GM06990 (cell line): Measurements from ENCODE around the gene APOB.

Source experiments
- DNase-seq: peaks from one replicate; pipeline ENCODE4 v3.0.0-alpha.2; 2011; ENCODE audit not compliant: insufficient read length; ENCODE audit errors: extremely low read depth
- H3K27me3 ChIP-seq: replicated peaks from 2 replicates; pipeline ENCODE4 v1.6.0; 2011; ENCODE audit warnings: low read length; ENCODE audit not compliant: control insufficient read depth, insufficient read depth
- H3K36me3 ChIP-seq: 2 replicates; pipeline ENCODE4 v1.5.1; 2011; ENCODE audit warnings: low read length; ENCODE audit not compliant: control insufficient read depth, insufficient read depth
- H3K4me3 ChIP-seq: replicated peaks from 2 replicates; pipeline ENCODE4 v1.5.1; 2011; ENCODE audit warnings: low read depth, mild to moderate bottlenecking, control low read depth, low read length
- CTCF ChIP-seq: IDR thresholded peaks from 2 replicates; pipeline ENCODE4 v1.5.1; 2011; ENCODE audit warnings: low read length, control low read depth, mild to moderate bottlenecking, inconsistent platforms; ENCODE audit not compliant: insufficient read depth, poor library complexity, severe bottlenecking

Gene APOB

GRCh38 chr2:21002814-21003192, 41.1 kb downstream of the APOB start:
- Histone ChIP-seq H3K27me3 (no peaks in the 10 kb centered on the region; the same call in 1 of the 2 replicates), H3K4me3 (no peak overlapping the region), H3K36me3 (no peaks in the 10 kb centered on the region)
- DNase-seq: no peak
- TF ChIP-seq CTCF: no peak

- no peak for DNase-seq
Observed at GRCh38 chr2:21001988-21002813, 41.7 kb downstream of the APOB start.

GRCh38 chr2:21001225-21001946, 42.5 kb downstream of the APOB start:
- no peak overlapping the region for H3K4me3 ChIP-seq
- no peaks in the 10 kb centered on the region for H3K36me3 ChIP-seq
- TF ChIP-seq CTCF: no peak
- H3K27me3 ChIP-seq: no peaks in the 10 kb centered on the region
- DNase-seq: no peak

More at GRCh38 chr2:21001988-21002813, 41.7 kb downstream of the APOB start:
- TF ChIP-seq CTCF: no peak
- Histone ChIP-seq H3K36me3 (no peaks in the 10 kb centered on the region), H3K4me3 (no peak overlapping the region), H3K27me3 (no peaks in the 10 kb centered on the region)

GRCh38 chr2:20999906-21000645, 43.8 kb downstream of the APOB start:
- H3K4me3 ChIP-seq: no peak overlapping the region
- H3K36me3 ChIP-seq: no peaks in the 10 kb centered on the region
- H3K27me3 ChIP-seq: peaks cover 1% of the 10 kb centered on the region; the same call in 1 of the 2 replicates
- TF ChIP-seq CTCF: no peak
- no peak for DNase-seq

GRCh38 chr2:20998972-20999905, 44.6 kb downstream of the APOB start:
- peaks cover 1% of the 10 kb centered on the region; the same call in 1 of the 2 replicates for H3K27me3 ChIP-seq
- TF ChIP-seq CTCF: no peak
- no peaks in the 10 kb centered on the region for H3K36me3 ChIP-seq
- no peak for DNase-seq
- no peak overlapping the region for H3K4me3 ChIP-seq
